GM12872 (cell line): ENCODE measurements around the gene SLC25A30.
A peak's percentile ranks its signal among the peaks of the same experiment; 100 is the strongest.

Source experiments
- CTCF ChIP-seq: IDR thresholded peaks from 3 replicates; pipeline ENCODE4 v1.5.1; 2011; ENCODE audit warnings: low read depth, mild to moderate bottlenecking, low read length, moderate library complexity; ENCODE audit not compliant: insufficient read depth

Gene SLC25A30

GRCh38 chr13:45451282-45451681, 33.1 kb upstream of the SLC25A30 start:
- TF ChIP-seq CTCF: no peak

- no peak for TF ChIP-seq CTCF
Observed at GRCh38 chr13:45448965-45449559, 30.9 kb upstream of the SLC25A30 start.

- TF ChIP-seq CTCF: no peak
Observed at GRCh38 chr13:45447050-45447661, 29.0 kb upstream of the SLC25A30 start.

GRCh38 chr13:45446181-45446580, 28.0 kb upstream of the SLC25A30 start:
- no peak for TF ChIP-seq CTCF

GRCh38 chr13:45445053-45445452, 26.9 kb upstream of the SLC25A30 start:
- no peak for TF ChIP-seq CTCF

GRCh38 chr13:45441633-45442032, 23.5 kb upstream of the SLC25A30 start:
- peak; percentile 42 for TF ChIP-seq CTCF

- TF ChIP-seq CTCF: no peak
Observed at GRCh38 chr13:45439781-45440462, 21.7 kb upstream of the SLC25A30 start.
